Neutrophil (primary cell): ENCODE measurements around the gene ASB18.

Experiments
- H3K27ac ChIP-seq: fragments of 200-600 bp; sonication (generic); 2 replicates; pipeline ENCODE4 v1.5.1; 2016; ENCODE audit warnings: mild to moderate bottlenecking, moderate library complexity
- H3K27me3 ChIP-seq: fragments of 200-600 bp; sonication (generic); 2 replicates; pipeline ENCODE4 v1.6.0; 2016; ENCODE audit warnings: mild to moderate bottlenecking
- H3K36me3 ChIP-seq: fragments of 200-600 bp; sonication (generic); 2 replicates; pipeline ENCODE4 v1.5.1; 2017
- H3K4me1 ChIP-seq, 2 experiments: fragments of 200-600 bp in 1 of 2; sonication (generic) in 1 of 2; 1 replicate in 1 of 2; 2 replicates in 1 of 2; pipeline versions ENCODE4 v1.5.1 to v1.6.1; 2013 to 2016; ENCODE audit warnings: low read depth in 1 of 2, low read length in 1 of 2, mild to moderate bottlenecking in 1 of 2, moderate library complexity in 1 of 2; ENCODE audit not compliant: control insufficient read depth in 1 of 2, insufficient read depth in 1 of 2
- H3K4me3 ChIP-seq, 2 experiments: fragments of 200-600 bp in 1 of 2; sonication (generic) in 1 of 2; 1 replicate in 1 of 2; 2 replicates in 1 of 2; pipeline ENCODE4 v1.5.1; 2013 to 2016; ENCODE audit warnings: low read depth in 1 of 2, low read length in 1 of 2, mild to moderate bottlenecking in 1 of 2, moderate library complexity in 1 of 2
- H3K9me3 ChIP-seq: fragments of 200-600 bp; sonication (generic); 2 replicates; pipeline ENCODE4 v1.5.1; 2016
- TF ChIP-seq, protein P1 (sequence below): fragments of 200-600 bp; sonication (generic); IDR thresholded peaks from 2 replicates; pipeline ENCODE4 v1.5.1; 2016; ENCODE audit warnings: antibody characterized with exemption

Gene ASB18

DNA sequence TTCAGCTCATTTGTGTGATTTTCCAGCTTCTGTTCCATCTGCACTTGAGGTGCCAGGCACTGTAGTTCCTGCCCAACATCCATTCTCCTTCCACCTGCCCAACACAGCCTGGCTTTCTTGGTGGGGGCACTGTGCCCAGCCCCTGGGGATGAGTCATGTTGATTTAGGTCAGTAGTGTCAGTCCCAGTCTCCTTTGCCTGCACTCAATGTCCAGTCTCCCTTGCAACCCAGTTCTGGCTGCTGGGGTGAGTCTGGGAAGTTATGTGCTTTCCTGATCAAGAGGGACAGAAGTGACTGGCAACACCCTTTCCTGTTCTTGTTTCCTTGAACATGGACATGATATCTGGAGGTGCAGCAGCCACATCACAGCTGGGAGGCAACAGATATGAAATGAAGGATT lies 1.5 kb upstream of the ASB18 start:
- Histone ChIP-seq H3K27me3 (no peaks in the 10 kb centered on the region), H3K4me1 (no peaks in the 10 kb centered on the region), H3K36me3 (no peaks in the 10 kb centered on the region), H3K27ac (no peak overlapping the region), H3K9me3 (peaks cover 10% of the 10 kb centered on the region), H3K4me3 (no peak overlapping the region)
- TF ChIP-seq, protein P1, sequence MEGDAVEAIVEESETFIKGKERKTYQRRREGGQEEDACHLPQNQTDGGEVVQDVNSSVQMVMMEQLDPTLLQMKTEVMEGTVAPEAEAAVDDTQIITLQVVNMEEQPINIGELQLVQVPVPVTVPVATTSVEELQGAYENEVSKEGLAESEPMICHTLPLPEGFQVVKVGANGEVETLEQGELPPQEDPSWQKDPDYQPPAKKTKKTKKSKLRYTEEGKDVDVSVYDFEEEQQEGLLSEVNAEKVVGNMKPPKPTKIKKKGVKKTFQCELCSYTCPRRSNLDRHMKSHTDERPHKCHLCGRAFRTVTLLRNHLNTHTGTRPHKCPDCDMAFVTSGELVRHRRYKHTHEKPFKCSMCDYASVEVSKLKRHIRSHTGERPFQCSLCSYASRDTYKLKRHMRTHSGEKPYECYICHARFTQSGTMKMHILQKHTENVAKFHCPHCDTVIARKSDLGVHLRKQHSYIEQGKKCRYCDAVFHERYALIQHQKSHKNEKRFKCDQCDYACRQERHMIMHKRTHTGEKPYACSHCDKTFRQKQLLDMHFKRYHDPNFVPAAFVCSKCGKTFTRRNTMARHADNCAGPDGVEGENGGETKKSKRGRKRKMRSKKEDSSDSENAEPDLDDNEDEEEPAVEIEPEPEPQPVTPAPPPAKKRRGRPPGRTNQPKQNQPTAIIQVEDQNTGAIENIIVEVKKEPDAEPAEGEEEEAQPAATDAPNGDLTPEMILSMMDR = no peak

DNA sequence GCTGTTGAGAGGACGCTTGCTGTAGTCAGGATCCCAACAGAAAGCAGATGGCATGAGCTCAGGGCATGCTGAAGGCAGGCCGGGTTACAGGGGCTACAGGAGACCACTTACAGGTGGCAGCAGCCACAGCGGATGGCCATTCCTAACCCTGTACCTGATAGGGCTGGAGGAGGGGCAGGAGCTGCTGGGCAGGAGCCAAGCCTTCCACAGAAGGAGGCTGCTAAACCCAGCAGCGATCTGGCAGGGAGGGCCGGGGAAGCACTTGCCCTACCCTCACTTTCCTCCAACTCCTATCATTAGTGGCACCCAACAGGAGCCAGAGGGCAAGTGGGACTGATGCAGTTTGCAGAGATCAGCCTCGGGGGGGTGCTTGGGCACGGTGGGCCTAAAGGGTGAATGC lies 2.0 kb downstream of the ASB18 start:
- Histone ChIP-seq H3K9me3 (no peaks in the 10 kb centered on the region), H3K4me3 (no peak overlapping the region), H3K27me3 (no peaks in the 10 kb centered on the region), H3K27ac (no peak overlapping the region), H3K36me3 (no peaks in the 10 kb centered on the region), H3K4me1 (no peaks in the 10 kb centered on the region)
- TF ChIP-seq, protein P1 = no peak

- TF ChIP-seq, protein P1 = no peak
- Histone ChIP-seq H3K27ac (no peak overlapping the region), H3K4me3 (no peak overlapping the region), H3K4me1 (no peaks in the 10 kb centered on the region), H3K9me3 (no peaks in the 10 kb centered on the region), H3K36me3 (no peaks in the 10 kb centered on the region), H3K27me3 (no peaks in the 10 kb centered on the region)
Observed at GRCh38 chr2:236261452-236261851, 2.8 kb downstream of the ASB18 start.

DNA sequence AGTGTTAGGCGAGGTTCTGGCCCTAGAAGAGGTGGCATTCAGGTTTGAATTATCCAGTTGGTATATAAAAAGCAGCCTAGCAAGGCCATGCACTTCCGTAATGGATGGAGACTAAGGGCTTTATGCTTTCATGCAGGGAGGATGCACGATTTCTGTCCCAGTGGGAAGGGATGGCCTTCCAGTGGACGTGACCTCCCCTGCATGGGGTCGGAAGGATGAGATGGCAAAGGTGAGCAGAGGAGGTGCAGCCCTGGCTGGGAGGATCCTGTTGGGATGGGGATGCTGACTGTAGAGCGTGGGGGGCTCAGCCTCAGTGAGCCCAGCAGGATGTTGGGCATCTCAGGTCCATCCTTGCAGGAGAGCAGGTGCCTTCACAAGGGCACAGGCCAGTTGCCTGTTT lies 4.8 kb downstream of the ASB18 start:
- no peaks in the 10 kb centered on the region for H3K36me3 ChIP-seq
- no peaks in the 10 kb centered on the region for H3K4me1 ChIP-seq

DNA sequence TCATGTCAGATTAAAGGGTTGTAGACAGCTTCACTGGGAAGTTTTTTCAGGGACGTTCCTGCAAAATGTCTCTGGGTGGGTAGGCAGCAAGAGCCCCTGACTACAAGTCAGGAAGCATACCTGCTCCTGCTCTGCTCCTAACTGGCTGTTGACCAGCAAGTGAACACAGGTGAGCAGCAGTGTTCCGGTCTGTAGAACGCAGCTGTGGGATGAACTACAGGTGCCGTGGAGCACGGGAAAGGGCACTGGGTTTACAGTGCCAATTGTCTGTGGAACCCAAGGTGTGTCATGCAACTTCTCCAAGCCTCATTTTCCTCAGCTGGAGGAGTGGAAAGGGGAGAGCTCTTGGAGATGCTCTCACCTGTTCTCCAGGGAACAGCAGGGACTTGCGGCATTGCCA lies 6.6 kb downstream of the ASB18 start:
- H3K36me3 ChIP-seq = no peaks in the 10 kb centered on the region
- TF ChIP-seq, protein P1 = no peak
- no peaks in the 10 kb centered on the region for H3K27me3 ChIP-seq
- H3K9me3 ChIP-seq = no peaks in the 10 kb centered on the region
- H3K27ac ChIP-seq = no peak overlapping the region
- no peaks in the 10 kb centered on the region for H3K4me1 ChIP-seq
- H3K4me3 ChIP-seq = no peak overlapping the region

More for the DNA sequence above, 4.8 kb downstream of the ASB18 start:
- H3K27me3 ChIP-seq = no peaks in the 10 kb centered on the region
- no peak overlapping the region for H3K27ac ChIP-seq
- H3K9me3 ChIP-seq = no peaks in the 10 kb centered on the region
- no peak overlapping the region for H3K4me3 ChIP-seq
- TF ChIP-seq, protein P1 = no peak

- TF ChIP-seq, protein P1 = no peak
- H3K36me3 ChIP-seq = no peaks in the 10 kb centered on the region
- H3K9me3 ChIP-seq = no peaks in the 10 kb centered on the region
- H3K4me1 ChIP-seq = no peaks in the 10 kb centered on the region
- H3K27me3 ChIP-seq = peaks cover 3% of the 10 kb centered on the region
- no peak overlapping the region for H3K4me3 ChIP-seq
- no peak overlapping the region for H3K27ac ChIP-seq
Observed at GRCh38 chr2:236257136-236257535, 7.1 kb downstream of the ASB18 start.
